ENCODE measurements around the gene RNU7-1. TPM values are rescaled to one million over a fixed set of nuclear protein-coding genes. Genes with fewer than 3 reads are reported as not detected.

Gene RNU7-1
- polyA plus RNA-seq, 2 of the 4 experiments (the other 2 are of a cell fraction) = not detected

DNA sequence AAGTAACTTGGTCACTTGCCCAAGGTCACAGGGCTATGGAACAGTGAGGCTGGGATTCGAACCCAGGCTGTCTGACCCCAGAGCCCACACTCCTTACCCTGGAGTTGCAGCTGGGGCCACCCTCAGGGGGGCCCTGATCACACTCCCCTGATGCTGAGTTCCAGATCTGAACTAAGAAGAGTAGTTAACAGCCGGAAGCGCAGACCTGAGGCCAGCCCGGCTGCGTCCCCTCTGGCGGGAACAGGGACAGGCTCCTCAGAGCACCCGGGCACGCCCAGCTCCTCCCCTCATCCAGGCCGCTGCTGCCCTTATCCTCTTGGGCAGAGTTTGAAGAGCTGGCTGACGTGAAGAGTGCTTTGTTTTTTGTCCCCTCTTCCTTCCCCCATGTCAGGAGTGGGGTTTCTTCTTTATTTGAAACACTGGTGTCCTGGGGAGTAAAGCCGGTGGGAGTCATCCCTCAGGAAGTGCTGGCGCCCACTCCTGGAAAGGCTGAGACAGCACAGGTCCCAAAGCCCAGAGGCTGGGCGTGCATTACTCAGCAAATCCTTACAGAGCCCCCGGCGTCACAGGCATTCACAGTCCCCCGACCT lies 18.2 kb downstream of the RNU7-1 start (continued):
- no peak for TF ChIP-seq POLR2AphosphoS2 (conservative IDR thresholded peaks at IDR 0.05; ENCODE audit: low read length)
- TF ChIP-seq, protein P1, sequence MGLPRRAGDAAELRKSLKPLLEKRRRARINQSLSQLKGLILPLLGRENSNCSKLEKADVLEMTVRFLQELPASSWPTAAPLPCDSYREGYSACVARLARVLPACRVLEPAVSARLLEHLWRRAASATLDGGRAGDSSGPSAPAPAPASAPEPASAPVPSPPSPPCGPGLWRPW (IDR thresholded peaks at IDR 0.05) = no peak
- TF ChIP-seq, protein P2, sequence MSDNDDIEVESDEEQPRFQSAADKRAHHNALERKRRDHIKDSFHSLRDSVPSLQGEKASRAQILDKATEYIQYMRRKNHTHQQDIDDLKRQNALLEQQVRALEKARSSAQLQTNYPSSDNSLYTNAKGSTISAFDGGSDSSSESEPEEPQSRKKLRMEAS (IDR thresholded peaks at IDR 0.05) = peak; percentile 9; the same call in 1 of the 2 replicates
- TF ChIP-seq MYC (IDR thresholded peaks at IDR 0.05; ENCODE audit: borderline replicate concordance, low read length) = peak; percentile 55; the same call in 1 of the 2 replicates
- TF ChIP-seq NFE2L2 (conservative IDR thresholded peaks at IDR 0.05; ENCODE audit: low read length) = peak; percentile 79
- TF ChIP-seq, protein P3, sequence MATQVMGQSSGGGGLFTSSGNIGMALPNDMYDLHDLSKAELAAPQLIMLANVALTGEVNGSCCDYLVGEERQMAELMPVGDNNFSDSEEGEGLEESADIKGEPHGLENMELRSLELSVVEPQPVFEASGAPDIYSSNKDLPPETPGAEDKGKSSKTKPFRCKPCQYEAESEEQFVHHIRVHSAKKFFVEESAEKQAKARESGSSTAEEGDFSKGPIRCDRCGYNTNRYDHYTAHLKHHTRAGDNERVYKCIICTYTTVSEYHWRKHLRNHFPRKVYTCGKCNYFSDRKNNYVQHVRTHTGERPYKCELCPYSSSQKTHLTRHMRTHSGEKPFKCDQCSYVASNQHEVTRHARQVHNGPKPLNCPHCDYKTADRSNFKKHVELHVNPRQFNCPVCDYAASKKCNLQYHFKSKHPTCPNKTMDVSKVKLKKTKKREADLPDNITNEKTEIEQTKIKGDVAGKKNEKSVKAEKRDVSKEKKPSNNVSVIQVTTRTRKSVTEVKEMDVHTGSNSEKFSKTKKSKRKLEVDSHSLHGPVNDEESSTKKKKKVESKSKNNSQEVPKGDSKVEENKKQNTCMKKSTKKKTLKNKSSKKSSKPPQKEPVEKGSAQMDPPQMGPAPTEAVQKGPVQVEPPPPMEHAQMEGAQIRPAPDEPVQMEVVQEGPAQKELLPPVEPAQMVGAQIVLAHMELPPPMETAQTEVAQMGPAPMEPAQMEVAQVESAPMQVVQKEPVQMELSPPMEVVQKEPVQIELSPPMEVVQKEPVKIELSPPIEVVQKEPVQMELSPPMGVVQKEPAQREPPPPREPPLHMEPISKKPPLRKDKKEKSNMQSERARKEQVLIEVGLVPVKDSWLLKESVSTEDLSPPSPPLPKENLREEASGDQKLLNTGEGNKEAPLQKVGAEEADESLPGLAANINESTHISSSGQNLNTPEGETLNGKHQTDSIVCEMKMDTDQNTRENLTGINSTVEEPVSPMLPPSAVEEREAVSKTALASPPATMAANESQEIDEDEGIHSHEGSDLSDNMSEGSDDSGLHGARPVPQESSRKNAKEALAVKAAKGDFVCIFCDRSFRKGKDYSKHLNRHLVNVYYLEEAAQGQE (IDR thresholded peaks at IDR 0.05) = no peak
- TF ChIP-seq POLR2A (IDR thresholded peaks at IDR 0.05; ENCODE audit: low read length) = peak; percentile 28
- TF ChIP-seq, protein P4, sequence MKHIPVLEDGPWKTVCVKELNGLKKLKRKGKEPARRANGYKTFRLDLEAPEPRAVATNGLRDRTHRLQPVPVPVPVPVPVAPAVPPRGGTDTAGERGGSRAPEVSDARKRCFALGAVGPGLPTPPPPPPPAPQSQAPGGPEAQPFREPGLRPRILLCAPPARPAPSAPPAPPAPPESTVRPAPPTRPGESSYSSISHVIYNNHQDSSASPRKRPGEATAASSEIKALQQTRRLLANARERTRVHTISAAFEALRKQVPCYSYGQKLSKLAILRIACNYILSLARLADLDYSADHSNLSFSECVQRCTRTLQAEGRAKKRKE (CRISPR knock-in tag; IDR thresholded peaks at IDR 0.05; ENCODE audit: low read depth) = no peak
- TF ChIP-seq HOXA7 (CRISPR knock-in tag; IDR thresholded peaks at IDR 0.05) = no peak
- TF ChIP-seq HOXB13 (CRISPR knock-in tag; IDR thresholded peaks at IDR 0.05; ENCODE audit: low read depth) = no peak
- no peak for TF ChIP-seq ZFP36 (IDR thresholded peaks at IDR 0.05; ENCODE audit: borderline replicate concordance, partially characterized antibody)
- TF ChIP-seq SREBF2 (IDR thresholded peaks at IDR 0.05) = no peak
- TF ChIP-seq, protein P5, sequence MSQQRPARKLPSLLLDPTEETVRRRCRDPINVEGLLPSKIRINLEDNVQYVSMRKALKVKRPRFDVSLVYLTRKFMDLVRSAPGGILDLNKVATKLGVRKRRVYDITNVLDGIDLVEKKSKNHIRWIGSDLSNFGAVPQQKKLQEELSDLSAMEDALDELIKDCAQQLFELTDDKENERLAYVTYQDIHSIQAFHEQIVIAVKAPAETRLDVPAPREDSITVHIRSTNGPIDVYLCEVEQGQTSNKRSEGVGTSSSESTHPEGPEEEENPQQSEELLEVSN (IDR thresholded peaks at IDR 0.05; ENCODE audit: borderline replicate concordance, low read depth) = 0 out of 2 replicates have a peak, but pooled peaks have one; percentile 49
- TF ChIP-seq MAFK (IDR thresholded peaks at IDR 0.05; ENCODE audit: partially characterized antibody) = peak; percentile 98
- TF ChIP-seq CBX8 (IDR thresholded peaks at IDR 0.05) = no peak
- TF ChIP-seq TFCP2L1 (CRISPR knock-in tag; IDR thresholded peaks at IDR 0.05) = peak; percentile 69
- no peak for TF ChIP-seq RNF2 (IDR thresholded peaks at IDR 0.05; ENCODE audit: borderline replicate concordance, low read depth)

DNA sequence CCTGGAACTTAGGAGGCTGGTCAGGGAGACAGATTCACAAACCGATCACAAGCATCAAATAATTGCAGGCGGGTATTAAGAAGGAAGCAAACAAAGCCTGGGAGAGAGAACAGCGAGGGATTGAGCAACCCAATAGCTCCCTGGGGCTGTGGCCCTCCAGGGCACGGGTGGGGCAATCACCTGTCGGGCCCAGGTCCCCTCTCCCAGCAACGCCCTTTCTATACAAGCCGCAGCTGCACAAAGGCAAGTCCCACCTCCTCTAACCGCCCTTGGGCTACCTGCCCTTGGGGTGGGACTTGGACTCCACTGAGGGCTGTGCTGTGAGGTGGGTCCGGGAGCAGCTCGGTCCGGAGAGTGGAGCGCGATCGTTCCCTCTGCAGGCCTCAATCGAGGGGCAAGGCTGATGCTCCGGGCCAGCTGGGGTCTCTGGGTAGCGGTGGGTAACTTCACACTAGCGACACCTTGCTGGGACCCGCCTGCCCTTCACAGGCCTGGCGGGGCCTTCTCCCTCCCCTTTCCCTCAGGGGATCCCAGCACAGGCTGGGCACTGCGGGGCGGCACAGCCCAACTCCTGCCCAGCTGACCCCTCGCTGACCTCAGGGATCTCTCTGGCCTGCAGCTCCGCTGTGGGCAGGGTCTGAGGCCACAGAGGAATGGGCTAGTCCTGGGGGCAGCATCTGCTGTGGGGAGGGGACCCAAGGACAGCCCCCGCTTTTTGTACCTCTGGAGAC lies 18.8 kb downstream of the RNU7-1 start:
- ATAC-seq = peak; percentile 2 to 12; a peak in 4 of 6 replicates
- no peak for FAIRE-seq
- ChIA-PET POLR2A (interaction anchor here (1.0 to 9.0 kb wide), 7 partner anchors 8 to 239 kb away, joined by 3 to 174 read pairs (median 4); partner anchors contain the start of genes C12orf57, C1S, COPS7A and EMG1), CTCF (interaction anchor here (0.8 to 11.2 kb wide), 16 partner anchors 10 to 209 kb away, joined by 3 to 354 read pairs (median 8); partner anchors contain the start of genes C12orf57, PTPN6, RNU7-1 and SPSB2)
- Histone ChIP-seq H3K9me3 (no peaks in the 10 kb centered on the region), H3K27ac (peak overlapping the region; percentile 89 to 99), H3K4me1 (peaks cover 37% of the 10 kb centered on the region), H3K4me2 (peak overlapping the region; percentile 59), H3K4me3 (no peak overlapping the region; the same call in 2 of the 3 replicates)
- TF ChIP-seq TFCP2L1 (CRISPR knock-in tag; IDR thresholded peaks at IDR 0.05) (0 out of 2 replicates have a peak, but pooled peaks have one; percentile 37), EP300 (IDR thresholded peaks at IDR 0.05) (no peak), CEBPB (IDR thresholded peaks at IDR 0.05) (peak; percentile 66 to 85; a peak in 3 of 4 replicates), MYC (IDR thresholded peaks at IDR 0.05; ENCODE audit: borderline replicate concordance, low read length) (0 out of 2 replicates have a peak, but pooled peaks have one; percentile 3)
- DNase-seq (ENCODE audit: low read depth in 1 of 2, low spot score in 1 of 2) = no peak
- 64% methylated on average over 25 of the region's 25 CpGs for WGBS (ENCODE audit: missing lambda C conversion rate)

All from A549 (cell line).